Measurements from ENCODE around the gene TUBA4B.

TUBA4B gene

DNA sequence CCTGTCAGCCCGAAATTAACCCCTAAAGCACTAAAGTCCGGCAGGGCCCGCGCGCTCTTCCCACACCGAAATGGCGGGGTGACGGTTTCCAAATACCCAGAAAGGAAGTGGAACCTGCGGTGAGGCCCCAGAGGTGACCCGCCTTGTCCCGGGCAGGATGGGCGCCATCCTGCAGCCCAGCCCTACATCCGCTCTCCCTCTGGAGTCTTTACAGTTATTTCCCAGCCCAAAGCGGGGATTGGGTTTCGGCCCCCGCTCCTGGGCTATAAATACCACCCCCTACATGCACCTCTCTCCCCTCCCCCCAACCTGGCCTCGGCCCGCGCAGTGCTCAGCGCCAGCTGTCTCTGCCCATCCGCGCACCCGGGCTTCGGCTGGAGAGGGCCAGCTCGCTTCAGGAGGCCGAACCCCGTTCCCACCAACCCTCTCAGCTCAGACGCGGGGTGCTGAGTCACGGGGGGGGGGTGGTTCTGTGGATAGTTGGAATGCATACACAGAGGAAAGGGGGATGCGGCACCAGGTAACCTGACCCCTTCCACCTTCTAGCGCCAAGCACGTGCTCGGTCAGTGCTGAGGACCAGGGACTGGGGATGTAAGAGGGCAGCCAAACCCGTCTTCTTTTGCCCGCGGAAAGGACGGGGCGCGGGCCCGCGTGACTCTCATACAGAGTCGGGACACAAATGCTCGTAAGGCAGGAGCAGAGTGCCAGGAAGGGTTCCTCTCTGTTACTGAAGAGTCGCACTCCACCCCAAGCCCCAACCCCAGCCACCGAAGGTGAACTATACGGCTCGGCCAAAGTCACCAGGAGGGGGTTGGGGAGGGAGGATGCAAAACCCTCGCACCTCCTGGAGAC is at the start of gene TUBA4B:
Gene TUBA4B, plus strand, starts transcription at position 344 of the 853 bp plus-strand sequence. Its CDS starts 165 bp downstream, at position 509.
- DNase-seq (ENCODE audit: low read depth) = no peak

DNA sequence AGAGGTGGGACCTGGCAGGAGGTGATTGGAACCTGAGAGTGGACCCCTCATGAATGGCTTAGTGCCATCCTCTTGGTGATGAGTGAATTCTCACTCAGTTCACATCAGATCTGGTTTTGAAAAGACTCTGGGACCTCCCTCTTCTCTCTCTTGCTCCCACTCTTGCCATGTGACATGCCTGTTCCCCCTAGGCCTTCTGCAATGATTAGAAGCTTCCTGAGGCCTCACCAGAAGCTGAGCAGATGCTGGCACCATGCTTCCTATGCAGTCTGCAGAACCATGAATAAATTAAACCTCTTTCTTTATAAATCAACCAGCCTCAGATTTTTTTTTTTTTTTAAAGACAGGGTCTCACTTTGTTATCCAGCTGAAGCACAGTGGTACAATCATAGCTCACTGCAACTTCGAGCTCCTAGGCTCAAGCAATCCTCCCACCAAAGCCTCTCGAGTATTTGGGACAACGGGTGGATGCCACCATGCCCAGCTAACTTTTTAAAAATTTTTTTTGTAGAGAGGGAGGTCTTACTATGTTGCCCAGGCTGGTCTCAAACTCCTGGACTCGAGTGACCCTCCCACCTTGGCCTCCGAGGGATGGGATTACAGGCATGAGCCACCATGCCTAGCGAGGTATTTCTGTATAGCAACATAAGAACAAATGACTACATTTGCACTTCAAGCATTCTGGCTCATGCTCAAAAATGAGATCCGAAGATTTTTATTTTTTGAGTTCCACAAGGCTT is 48.4 kb upstream of the TUBA4B start:
- no peak for DNase-seq (ENCODE audit: low read depth)

DNA sequence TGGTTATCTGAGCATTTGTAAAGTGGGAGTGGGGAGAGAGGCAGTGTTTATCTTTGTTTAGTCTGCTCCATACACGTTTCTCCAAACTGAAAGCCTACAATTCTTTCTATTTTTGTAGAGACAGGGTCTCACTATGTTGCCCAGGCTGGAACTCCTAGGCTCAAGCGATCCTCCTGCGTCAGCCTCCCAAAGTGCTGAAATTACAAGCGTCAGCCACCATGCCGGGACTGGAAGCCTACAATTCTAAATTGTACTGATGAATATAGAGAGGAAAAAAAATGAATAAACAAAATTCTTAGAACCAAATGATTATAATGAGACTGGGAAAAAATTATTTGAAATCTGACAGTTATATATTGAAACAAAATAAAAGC is 47.9 kb upstream of the TUBA4B start:
- no peak for DNase-seq (ENCODE audit: low read depth)

DNA sequence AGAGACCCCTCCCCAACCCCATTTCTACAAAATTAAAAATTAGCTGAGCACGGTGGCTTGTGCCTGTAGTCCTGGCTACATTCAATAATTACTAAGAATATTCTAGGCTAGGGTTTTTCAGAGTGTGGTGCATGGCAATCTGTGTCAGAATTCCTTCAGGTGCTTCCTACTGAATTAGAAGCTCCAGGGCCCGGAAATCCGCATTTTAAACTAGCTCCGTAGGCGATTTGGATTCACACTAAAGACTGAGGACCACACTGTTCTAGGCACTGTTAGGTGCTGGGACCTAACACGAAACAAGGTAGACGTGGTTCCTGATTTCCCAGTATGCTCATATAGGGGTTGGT is 47.1 kb upstream of the TUBA4B start:
- no peak for DNase-seq (ENCODE audit: low read depth)

DNA sequence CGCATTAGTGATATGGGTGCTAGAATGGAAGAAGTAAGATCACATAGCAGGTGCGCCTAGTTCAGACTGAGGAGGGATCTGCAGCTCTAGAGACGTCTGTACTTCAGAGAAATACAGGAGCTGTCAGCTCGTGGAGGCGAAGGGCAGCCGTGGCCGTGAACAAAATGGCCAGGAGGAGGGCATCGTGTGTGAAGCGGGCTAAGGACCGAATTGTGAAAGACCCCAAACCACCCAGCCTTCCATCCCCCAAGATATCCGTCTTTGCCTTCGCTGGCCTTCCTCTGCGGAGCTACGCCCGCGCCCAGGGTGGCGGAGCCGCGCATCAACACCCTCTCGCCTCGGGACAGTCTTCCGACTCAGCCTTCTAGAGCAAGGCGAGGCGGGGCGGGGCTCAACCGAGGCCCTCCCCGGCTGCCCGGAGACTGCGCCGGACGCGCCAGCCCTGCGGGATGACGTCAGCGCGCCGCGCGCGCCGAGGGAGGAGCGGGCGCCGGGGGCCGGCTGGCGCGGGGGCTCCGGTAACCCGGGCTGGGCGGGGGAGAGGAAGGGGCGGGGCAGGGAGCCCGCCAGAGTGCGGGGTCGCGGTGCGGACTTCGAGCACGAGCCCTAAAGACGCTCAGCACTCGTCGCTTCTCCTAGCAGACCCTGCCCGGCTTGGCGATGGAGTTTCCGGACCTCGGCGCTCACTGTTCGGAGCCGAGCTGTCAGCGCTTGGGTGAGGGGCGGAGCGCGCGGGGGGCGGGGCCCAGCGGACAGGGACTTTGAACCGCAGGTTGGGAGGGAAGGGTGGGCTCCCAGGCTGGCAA is 46.5 kb upstream of the TUBA4B start, which contains the start of gene ZFAND2B:
Gene ZFAND2B, plus strand, starts transcription at position 455 of the 806 bp plus-strand sequence. Its CDS starts 206 bp downstream, at position 661.
- peak; percentile 89 for DNase-seq (ENCODE audit: low read depth)

DNA sequence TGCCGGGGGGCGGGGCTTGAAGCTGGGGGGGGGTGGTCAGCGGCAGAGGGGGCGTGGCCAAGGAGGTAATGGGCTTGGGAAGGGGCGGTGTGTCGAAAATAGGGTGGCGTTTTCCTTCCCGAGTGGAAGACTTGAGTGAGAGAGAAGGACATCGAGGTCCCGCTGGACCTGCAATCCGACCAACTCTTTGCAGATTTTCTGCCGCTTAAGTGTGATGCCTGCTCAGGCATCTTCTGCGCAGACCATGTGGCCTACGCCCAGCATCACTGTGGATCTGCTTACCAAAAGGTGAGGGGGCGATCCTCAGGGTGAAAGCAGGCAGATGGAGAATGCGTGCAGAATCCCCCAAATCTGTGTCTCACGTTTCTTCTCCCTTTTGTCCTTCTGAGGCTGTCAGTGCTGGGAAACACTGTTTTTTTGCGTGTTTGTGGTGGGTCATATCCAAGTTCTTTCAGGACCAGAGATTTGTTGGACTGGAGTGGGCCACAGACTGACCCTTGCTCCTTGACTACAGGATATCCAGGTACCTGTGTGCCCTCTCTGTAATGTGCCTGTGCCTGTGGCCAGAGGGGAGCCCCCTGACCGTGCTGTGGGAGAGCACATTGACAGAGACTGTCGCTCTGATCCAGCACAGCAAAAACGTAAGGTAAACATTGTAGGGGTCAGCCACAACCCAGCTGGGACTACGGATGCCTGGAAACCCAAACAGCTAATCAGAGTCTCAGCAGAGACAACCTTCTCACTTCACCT is 45.7 kb upstream of the TUBA4B start:
- DNase-seq (ENCODE audit: low read depth) = no peak

DNA sequence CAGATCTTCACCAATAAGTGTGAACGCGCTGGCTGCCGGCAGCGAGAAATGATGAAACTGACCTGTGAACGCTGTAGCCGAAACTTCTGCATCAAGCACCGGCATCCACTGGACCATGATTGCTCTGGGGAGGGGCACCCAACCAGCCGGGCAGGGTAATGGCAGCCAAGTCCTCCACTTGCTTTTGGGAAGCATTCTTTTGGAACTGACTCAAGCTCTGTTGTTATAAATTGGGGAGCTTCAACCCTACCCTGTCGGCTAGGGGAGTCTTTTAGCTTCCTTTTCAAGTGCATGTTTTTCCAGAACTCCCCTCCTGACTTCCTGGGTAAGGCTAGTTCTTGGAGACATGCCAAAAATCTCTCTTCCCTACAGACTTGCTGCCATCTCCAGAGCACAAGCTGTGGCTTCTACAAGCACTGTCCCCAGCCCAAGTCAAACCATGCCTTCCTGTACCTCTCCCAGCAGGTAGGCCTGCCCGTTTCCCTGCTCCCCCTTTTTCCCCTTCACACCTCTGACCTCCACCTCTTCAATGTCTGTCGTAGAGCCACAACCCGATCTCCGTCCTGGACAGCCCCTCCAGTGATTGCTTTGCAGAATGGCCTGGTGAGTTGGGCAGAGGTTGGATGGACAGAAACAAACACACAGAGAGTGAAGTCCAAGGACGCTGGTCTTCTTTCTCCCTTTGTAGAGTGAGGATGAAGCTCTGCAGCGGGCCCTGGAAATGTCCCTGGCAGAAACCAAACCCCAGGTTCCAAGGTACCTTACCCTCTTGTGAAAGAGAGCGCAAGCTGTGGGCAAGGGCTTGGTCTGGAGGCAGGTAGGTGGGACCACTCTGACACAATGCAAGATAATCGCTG is 44.9 kb upstream of the TUBA4B start:
- DNase-seq (ENCODE audit: low read depth) = no peak

DNA sequence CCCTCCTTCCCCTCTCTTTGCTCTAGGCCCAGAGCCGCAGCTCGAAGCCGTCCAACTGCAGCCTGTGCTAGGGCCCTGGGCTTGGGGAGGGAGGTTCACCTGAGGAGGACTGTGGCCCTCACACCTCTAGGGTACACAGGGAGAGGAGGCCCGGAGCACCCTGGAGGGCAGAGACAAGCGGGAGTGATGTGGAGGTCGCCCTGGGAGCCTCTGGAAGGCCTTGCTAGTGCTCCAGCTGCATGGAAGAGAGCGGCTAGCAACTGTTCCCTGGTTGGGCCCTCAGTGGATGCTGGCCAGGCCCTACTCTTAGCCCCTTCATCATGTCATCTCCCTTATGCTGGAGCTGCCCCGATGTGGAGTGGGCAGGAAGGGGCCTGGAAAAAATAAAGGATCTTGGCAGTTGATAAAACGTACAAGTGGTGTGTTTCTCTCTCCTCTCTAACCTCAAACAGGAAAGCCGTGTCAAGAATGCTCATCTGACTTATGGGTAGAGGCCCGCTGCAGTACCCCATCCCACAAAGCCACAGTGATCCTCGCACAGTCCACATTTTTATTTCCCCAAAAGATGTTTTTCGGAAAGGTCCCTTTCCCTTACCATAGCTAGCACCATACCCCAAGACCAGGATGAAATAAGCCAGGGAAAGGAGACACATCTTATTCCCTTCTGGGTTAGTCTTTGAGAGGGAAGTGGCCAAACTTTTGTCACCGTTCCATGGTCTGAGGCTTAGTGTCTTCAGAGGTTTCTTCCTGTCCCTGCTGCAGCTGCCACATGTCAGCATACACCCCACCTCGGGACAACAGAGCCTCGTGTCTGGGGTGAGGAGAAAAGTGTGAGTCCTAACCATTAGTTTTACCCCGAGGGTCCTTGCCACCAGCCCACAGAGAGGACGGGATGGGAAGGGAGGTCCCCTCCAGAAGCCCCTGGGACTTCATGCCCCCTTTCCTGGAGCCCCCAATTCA is 43.5 kb upstream of the TUBA4B start:
- DNase-seq (ENCODE audit: low read depth) = no peak

DNA sequence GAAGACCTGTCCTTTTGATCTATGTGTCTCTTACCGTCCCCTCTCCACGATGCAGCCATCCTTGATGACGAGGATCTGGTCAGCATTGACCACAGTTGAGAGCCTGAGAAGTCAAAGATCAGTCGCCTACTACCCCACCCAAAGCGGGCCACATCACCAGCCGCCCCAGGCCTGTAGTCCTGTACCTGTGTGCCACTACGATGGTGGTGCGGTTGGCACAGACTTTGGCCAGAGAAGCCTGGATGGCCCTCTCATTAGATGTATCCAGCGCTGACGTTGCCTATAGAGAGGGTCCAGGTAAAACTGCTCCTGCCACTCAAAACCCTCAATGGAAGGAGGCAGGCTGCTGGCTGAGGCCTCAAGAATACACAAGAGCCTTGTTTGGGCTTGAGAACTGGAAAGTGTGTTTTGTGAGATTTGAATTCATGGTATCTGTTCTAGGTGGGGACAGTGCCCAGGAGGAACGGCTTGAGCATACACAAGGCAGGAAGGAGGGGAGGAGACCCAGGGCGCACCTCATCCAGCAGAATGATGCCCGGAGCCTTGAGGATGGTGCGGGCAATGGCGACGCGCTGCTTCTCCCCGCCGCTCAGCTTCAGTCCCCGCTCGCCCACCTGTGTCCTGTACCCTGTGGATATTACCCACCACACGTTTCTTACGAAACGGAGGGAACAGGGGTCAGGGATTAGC is 42.7 kb upstream of the TUBA4B start:
- no peak for DNase-seq (ENCODE audit: low read depth)

DNA sequence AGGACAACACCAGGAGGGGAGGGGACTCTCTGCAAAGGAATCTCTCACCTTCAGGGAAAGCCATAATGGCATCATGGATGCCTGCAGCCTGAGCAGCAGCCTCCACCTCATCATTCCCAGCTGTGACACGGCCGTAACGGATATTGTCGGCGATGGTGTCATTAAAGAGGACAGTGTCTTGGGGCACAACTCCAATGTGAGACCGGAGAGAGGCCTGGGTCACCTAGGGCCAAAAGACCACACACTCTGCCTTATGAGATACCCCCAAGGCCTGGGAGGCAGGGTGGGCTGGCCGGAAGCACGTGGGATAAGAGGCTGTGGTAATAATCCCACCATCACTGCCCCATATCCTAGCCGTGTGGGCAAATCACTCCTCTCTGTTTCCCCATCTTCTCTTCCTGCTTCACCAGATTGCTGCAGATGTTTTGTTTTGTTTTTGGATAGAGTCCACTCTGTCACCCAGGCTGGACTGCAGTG is 42.1 kb upstream of the TUBA4B start:
- DNase-seq (ENCODE audit: low read depth) = no peak

DNA sequence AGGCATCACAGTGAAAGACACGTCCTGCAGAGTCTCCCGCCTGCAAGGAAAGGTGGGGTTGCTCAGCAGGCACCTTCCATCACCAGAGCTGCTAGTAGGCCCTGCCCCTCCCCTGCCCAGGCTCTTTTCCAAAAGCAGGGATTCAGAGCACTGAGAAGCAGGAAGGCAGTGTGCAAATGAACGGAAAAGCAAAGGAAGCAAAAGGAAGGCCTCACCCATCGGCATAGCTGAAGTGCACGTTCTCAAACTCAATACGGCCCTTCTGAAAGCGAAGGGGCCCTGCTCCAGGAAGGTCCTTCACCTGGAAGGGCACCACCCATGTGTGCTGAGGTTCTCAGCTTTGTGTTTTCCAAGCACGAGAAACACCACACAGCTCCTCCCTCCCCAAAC is 40.0 kb upstream of the TUBA4B start:
- DNase-seq (ENCODE audit: low read depth) = no peak

DNA sequence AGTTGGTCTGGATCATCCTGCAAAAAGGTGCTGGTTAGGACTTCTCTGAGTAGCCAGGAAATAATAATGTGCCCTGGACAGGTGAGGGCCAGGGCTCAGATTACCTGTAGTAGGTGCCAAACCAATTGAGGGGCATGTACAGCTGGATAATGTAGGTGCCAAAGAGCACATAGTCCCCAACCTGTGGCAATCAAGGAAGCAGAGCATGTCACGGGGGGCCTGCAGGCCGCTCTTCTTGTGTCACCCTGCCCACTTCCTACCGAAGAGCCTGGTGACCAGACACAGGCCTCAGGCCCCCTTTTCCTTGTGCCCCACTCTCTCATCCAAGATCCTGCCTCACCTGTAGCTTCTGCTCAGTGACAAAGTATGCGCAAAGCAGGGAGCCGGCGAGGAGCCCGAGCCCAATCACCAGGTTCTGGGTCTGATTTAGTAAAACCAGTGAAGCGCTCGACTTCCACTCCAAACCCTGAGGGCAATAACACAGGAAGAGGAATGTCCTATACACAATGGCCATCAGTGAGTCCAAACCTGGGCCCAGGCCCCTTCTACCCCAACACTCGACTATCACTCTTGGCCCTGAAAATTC is 39.5 kb upstream of the TUBA4B start:
- DNase-seq (ENCODE audit: low read depth) = no peak

DNA sequence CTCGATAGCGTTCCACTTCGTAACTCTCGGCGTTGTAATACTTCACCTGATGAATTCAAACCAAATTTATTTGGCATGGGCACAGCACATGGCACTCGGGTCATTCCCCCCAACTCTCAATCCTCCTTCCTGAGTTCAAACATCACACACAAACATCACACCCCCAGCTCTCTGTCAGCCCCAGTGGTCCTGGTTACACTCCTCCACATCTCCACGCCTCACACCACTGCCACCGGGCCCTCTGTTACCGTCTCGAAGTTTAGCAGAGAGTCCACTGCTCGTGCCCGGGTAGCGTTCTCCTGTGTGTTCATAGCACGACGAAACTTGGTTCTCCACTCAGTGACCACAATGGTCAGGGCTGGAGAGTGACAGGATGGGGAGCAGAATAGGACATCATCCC is 38.9 kb upstream of the TUBA4B start:
- no peak for DNase-seq (ENCODE audit: low read depth)

DNA sequence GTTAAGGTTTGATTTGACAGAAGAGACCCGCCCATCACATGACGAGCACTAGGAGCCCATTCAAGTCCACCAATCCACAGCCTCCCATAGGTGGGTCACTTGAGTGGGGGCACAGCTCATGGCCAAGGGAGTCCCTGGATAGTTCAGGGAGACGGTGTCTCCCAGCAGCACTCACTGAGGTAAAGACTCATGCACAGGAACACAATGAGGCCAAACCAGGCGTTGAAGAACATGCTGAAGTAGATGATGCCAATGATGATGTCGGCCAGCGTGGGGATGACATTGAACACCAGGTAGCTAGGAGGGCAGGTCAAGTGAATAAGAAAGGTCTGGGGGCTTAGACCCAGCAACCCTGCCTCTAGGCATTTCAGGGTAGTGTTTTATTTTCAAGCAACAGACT is 38.3 kb upstream of the TUBA4B start:
- no peak for DNase-seq (ENCODE audit: low read depth)

DNA sequence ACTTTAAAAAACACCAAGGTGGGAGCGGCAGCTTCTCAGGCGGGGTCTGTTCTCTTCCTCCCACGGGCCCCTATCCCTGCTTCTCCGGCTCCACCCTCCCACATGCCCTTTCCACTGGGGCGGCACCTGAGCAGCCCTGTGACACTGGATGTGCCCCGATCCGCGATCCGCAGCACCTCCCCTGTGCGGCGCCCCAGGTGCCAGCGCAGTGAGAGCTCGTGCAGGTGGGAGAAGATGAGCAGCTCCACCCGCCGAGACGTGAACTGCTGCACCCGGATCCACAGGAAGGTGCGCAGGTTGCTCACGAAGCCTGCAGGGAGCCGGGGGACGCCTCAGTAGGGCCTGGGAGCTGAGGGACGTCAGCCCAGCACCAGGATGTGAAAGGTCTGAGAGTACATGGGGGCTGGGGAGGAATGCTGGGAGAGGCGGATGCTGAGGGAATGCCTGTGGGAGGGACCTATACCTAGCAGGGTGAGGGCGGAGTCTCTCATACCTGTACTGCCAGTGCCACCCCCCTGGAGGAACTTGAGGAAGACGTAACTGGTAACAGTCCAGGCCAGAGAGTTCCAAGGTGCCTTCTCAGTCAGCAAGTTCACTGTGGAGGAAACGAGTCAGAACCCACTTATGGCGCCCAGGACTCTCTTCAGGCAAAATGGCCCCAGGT is 37.0 kb upstream of the TUBA4B start:
- no peak for DNase-seq (ENCODE audit: low read depth)

DNA sequence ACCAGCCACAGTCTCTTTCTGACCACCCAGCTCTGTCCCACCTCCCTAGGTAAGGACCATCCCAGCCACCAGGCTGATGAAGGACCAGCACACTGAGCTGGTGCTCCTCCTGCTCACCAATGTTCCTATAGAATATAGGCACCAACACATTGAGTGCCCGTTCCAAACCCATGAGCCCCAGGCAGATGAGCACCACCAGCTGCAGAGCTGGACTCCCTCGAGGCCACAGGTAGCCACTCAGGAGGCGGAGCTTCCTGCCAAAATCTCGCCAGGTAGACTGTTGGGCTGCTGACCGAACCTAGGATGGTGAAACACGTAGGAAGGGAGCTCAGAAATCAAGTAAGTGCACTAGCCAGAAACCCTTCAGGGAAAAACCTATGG is 36.5 kb upstream of the TUBA4B start:
- DNase-seq (ENCODE audit: low read depth) = no peak

DNA sequence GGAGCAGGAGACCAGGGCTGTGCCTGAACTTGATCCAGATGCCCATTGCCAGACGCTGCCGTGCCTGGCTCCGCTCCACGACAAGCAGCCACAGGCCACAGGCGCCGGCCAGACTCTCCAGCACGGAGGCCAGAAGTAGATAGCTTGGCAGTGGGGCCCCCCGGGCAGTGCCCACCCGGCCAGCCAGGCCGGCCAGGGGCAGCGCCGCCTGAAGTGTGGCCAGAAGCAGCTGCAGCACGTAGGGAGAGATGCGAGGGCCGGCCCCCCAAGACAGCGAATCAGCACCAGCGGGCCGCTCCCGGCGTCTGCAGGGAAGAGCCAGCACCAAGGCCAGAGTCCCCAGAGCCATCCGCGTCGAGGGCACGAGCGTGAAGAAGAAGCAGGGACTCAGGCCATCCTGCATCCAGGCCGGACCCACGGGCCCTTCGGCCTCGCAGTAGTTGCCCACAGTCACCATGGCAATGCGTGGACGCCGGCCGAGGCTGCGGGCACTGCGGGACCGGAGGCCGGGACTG is 34.8 kb upstream of the TUBA4B start:
- DNase-seq (ENCODE audit: low read depth) = peak; percentile 44
